CD4-positive, alpha-beta T cell treated with Interleukin-4 for 4 hours (primary cell): ENCODE results near the gene CNTLN.
"Not testable (repeated sequence)": the region's sequence is repeated elsewhere in the genome, so short reads cannot be mapped to it uniquely, and the experiment has no call there.

Experiments
- DNase-seq: peaks from one replicate; pipeline ENCODE4 v3.0.0-alpha.2; 2020

The CNTLN gene

DNA sequence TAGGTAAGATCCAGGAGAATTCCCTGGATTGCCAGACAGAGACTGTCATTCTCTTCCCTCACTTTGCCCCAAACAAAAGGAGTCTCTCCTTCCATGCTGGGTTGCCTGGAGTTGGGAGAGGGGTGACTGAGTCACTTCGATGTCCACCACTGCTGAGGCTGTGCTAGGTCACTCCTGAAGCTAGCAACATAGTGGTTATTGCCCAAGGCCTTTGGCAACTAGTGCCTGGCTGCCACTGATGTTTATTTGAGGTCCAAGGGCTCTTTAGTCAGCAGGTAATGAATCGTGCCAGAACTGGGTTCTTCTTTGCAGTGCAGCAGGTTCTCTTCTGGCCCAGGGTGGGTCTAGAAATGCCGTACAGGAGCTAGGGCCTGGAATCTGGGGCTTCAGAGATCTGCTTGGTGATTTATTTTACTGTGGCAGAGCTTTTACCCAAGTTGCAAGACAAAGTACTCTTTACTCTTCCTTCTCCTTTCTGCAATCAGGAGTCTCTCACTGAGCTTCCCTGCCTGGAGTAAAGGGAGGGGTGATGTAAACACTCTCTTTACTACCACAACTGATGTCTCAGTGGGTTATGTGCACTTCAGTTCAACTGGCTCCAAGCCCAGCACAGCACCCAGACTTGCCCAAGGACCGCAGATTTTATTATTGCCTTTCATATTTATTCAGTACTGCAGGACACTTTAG lies 288.3 kb downstream of the CNTLN start:
- DNase-seq: no peak

DNA sequence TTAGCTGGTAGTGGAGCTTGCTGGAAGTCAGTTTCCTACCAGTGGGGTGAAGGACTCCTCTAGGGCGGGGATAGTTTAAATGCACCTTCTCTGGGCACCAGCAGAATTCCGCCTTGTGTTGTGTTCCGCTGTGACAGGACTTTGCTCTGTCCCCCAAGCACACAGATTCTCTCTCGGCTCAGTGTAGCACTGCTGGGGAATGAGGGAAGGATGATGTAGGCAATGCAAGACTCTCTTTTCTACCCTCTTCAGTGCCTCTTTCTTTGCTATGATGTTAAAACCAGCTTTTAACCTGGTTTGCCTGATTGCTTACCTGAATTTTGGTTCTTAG lies 288.8 kb downstream of the CNTLN start:
- DNase-seq: no peak

DNA sequence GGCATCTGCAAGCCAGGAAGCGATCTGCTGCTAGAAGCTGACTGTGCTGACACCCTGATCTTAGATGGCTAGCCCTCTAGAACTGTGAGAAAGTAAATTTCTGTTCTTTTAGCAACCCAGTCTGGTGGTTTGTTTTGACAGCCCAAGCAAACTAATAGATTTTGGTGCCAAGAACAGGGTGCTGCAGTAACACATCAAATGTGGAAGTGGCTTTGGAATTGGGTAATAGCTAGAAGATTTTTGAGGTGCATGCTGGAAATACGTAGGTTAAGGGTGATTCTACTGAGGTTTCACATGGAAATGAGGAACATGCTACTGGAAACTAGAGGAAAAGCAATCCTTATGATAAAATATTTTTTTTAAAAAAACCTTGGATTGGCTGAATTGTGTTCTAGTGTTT lies 290.5 kb downstream of the CNTLN start:
- DNase-seq: no peak

DNA sequence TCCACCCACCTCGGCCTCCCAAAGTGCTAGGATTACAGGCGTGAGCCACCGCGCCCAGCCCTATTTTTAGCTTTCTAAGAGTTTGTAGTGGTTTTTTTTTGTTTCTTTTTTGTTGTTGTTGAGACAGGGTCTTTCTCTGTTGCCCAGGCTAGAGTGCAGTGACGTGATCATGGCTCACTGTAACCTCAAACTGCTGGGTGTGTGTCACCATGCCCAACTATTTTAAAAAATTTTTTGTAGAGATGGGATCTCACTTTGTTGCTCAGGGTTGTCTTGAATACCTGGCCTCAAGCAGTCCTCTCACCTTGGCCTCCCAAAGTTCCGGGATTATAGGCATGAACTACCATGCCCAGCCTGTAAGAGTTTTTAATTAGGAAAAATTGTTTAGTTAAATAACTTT lies 298.7 kb downstream of the CNTLN start:
- DNase-seq: no peak

DNA sequence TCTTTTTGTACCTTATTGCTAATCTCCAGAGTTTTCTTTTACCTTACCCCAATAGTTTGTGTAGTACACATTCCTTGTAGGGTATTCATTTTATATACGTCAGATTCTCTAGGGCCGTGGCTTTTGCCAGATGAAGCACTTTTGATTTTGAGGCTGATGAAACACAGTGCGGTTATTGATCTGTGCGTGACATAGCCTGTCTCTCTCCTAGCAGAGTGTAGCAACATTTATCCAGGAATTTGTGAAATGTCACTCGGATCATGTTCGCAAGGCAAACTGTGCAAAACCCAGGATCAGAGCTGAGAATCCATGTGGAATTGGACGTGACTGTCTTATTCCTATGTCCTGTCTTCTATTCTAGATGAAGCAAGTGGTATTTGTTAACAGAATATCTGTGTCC lies 302.0 kb downstream of the CNTLN start:
- DNase-seq: no peak

DNA sequence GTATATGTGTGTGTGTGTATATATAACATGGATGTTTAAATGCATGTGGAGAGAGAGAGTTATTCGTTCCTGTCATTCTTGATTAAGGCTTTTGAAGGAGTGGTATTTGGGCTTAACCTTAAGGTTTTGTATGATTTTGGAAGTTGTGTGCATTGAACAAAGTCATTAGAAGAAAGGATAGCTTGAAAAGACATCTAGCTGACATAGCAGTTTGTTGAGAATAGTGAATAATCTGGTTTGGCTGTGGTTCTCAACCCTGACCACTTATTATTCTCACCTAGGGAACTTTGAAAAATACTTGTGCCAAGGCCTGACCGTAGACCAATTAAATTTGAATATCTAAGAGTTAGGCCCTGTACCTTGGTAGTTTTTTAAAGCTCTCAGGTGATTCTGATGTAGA lies 303.0 kb downstream of the CNTLN start:
- no peak for DNase-seq

DNA sequence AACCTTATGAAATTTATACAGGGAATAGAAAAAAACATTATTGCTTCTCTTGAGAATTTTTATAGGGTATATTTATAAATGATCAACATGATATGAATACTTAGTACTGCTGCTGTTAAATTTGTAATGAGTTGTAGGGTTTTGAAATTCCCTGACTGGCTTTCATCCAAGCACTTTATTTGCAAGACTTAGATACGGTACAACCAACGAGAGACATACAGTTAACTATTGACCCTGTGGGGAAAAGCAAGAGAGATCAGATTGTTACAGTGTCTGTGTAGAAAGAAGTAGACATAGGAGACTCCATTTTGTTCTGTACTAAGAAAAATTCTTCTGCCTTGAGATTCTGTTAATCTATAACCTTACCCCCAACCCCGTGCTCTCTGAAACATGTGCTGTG lies 310.3 kb downstream of the CNTLN start:
- not testable (repeated sequence) for DNase-seq

DNA sequence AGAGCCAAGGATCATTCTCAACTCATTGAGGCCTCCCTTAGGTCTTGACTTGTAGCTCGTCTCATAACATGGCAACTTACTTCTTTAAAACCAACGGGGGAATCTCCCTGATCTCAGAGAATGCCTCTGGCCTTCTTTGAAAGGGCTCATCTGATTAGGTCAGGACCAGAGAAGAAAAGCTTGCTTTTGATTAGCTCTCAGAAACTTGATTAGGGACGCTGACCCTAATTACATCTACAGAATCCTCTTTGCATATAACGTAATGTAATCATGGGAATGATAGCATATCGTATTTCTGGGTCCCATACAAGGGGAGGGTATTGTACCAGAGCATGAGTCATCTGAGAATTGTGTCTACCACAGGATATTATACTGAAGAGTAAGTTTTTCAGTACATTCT lies 318.9 kb downstream of the CNTLN start:
- no peak for DNase-seq

DNA sequence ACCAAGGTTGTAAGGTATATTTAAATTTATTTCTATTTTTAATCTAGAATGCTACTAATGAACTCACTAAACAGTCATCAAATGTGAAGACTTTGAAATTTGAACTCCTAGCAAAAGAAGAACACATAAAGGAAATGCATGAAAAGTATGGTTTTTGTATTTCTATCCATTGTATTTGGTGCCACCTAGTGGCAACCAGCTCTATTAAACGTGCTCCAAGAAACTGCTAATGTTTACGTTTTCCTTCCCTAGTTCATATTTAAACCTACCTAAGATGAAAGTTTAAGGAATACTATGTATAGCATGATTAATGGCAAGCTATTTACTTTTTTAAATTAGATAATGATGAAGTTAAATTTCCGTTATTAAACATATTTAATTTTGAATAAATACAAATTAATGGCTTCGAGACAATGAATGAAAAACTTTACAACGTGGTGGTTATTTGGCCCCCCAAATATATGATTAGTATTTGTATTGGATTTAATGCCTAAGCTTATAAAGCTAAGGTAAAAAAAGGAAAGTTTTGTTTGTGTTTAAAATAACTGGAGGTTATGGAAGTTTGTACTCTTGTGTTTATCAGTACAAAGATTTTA lies 328.1 kb downstream of the CNTLN start:
- peak; percentile 3 for DNase-seq

DNA sequence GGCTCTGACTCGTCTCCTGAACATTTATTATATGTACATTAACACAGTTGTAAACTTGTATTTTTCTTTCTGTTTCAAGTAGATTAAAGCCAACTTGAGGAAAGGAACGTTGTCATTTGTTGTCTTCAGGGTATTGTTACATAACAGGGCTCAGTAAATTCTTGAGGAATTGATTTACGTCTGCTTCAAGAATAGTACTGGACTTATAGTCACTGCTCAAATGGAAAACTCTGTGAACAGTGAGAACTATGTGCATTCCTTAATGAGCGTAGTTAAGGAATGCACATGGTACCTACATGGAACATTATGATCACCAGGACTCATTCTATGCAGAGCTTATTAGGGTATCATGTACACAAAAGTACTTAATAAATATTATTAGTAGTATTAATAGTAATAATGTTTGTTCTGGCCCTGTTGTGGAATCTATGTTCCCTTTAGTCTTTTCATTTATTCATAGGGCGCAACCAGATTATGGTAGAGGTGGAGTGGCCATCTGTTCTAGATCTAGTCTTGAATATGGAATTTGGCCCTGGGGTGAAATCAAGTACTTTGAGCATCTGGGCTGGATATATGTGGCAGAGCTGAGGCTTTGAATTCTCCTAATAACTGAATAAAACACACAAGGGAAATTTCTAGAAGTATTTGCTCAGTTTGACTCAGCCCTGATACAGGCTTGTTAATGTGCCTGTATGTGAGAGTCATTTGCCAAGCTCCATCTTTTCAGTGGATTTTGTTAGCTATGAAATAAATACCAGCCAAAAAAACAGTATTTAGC lies 335.4 kb downstream of the CNTLN start:
- no peak for DNase-seq

DNA sequence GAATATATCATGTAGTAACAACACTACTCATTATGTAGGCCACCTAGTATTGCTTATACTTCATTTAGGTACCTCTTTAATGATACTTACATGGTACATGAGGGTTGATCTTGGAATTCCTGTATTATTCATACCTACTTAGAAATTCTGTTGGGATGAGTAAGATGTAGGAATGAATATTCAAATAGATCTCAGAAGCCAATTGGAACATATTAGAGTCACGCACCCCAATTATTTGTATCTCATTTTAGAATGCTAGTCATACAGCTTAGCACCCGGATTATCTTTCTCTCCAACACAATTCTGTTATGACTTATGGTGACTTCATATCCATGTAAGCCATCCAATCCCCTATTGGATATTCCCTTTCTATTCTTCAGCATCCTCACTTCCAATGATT lies 337.3 kb downstream of the CNTLN start:
- DNase-seq: no peak

DNA sequence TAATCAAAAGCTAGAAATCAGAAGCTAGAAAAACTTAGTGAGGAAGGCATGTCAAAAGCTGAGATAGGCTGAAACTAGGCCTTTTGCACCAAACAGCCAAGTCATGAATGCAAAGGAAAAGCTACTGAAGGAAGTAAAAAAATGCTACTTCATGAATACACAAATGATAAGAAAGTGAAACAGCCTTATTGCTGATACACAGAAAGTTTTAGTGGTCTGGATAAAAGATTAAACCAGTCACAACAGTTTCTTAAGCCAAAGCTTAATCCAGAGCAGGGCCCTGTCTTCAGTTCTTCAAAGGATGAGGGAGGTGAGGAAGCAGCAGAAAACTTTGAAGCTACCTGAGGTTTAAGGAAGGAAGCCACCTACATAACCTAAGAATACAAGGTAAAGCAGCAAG lies 341.6 kb downstream of the CNTLN start:
- DNase-seq: no peak

DNA sequence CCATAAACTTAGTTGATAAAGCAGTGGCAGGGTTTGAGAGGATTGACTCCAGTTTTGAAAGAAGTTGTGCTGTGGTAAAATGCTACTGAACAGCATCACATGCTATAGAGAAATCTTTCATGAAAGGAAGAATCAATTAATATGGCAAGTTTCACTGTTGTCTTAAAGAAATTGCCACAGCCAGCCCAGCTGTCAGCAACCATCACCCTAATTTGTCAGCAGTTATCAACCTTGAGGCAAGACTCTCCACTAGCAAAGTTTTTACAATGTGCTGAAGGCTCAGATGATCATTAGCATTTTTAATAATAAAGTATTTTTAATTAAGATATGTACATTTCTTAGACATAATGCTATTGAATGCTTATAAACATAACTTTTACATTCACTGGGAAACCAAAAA lies 343.0 kb downstream of the CNTLN start:
- no peak for DNase-seq

DNA sequence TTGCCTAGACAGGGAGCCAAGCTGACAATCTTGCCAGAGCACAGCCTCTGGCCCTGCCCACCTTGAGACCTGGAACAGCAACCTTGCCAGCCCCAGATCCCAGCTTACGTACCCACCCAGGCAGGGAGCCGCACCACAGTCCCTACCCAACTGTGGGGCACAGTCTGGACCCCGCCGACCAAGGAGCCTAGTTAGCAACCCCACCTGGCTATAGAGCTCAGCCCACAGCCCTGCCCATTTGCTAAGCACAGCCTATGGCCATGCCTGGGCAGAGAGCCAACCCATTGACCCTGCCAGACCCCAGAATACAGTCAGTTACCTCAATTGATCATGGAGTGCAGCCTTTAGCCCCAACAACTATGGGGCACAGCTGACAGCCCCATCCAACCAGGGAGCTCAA lies 346.1 kb downstream of the CNTLN start:
- no peak for DNase-seq

DNA sequence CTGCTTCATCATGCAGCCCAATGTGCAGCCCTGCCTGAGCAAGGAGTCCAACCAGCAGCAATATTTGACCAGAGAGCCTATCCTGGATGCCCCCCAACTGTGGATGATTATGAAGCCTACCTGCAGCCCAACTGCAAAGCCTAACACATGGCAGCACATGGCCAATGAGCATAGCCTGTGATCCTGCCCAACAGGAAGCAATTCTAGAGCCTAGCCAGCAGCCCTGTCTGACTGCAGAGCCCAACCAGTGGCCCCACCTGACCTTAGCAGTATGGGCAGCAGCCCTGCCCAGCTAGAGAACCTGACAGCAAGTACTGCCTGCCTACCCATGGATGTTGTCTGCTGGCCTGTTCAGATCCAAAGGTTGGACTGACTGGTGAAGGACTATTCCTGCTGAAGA lies 346.7 kb downstream of the CNTLN start:
- no peak for DNase-seq

DNA sequence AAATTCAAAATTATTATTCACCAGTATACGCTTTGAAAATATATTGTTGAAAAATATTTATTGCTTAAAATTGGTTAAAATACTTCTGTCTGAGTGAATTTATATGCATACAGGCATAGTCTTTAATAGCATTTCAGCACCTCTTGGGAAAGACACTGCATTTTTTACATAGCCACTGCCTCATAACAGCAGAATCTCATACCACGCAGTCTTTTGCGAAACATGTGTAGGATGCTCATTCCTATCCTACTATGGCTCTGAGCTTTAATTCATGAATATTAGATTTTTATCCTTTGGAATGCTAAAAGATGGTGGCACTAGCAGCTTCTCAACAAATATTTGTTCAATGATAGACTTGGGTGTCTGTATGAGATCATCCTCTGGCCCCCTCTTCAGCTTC lies 350.1 kb downstream of the CNTLN start:
- no peak for DNase-seq

DNA sequence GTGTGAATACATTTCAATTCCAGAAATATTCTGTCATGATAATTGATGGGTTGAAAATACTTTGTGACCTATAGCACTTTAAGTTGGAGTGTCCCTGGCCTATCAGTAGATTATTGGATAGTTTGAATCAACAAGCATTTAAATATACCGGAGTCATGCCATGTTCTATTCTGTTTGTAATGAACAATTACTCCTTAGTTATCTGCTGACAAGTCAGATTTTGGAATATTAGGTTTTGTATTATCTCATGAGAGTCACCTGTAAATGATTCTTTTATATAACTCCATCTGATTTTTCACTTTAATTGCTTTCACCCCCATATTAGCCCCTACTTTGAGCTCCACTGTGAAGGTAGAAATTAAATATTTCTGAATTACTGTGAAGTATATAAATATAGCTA lies 351.6 kb downstream of the CNTLN start:
- DNase-seq: no peak

DNA sequence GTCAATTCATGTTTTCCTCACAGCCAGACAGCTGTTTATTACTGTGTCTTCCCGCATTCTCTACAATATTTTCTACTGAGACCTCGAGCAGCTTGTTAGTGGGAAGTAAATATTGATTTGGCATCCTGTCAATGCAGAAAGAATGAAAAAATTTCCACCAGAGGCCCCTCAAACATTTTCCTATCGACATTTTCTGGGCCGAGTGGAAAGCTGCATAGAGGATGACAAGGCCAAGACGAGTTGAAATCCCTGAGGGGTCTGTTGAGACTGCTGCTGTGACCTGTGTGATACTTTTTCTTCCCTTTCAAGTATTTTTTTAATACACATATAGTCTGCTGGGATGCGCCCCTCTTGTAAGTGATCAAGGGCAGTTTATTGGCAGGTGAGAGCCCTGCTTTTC lies 352.6 kb downstream of the CNTLN start:
- no peak for DNase-seq

DNA sequence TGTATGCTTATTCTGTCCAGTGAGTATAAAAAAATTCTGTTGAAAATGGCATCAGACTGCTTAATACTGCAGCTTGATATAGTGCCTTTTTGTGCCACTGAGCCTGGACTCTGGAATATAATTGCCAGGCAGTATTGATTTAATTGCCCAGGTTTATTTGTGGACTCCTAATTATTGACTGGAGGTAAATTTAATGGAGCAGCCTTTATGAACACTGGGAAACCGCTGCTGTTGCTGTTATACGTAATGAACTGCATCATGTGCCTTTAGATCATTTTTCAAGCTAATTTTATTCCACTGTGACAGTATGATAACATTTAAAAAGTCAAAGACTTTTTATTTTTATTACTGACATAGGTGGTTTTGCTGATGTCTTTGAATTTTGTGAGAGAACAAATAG lies 353.8 kb downstream of the CNTLN start:
- DNase-seq: no peak

DNA sequence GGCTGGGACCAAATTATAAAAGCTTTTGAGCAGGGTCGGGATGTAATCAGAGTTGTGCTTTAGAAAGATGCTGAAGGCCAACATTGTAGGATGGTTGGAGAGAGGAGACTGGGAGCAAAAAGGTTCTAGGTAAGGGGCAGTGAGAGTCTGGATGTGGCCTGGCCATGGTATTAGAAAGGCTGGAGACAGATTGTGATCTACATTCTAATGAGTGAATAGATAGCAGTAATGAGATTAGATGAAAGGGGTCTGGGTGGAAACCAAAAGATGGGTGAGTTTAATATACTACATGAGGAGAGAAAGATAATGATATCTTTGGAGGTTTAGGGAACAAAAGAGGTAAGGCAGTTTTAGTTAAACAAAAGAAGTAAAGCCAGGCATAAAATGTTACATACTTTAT lies 355.3 kb downstream of the CNTLN start:
- no peak for DNase-seq

DNA sequence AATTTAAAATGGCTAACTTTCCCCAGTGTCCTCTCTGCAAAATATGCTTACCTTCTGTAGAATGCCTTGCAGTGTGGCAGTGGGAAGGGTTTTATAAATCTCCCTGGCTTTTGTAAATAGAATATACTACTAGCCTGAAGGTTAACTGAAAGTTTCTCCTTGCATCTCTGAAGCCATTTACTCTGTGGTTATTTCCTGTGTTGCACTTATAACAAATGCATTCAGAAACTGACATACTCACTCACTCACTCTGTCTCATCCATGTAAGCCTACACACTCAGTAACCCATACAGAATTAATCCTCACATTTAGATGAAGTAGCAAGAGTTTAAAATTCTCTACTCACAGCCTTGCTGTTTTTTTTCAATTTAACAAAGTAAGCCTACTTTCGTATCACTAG lies 356.9 kb downstream of the CNTLN start:
- no peak for DNase-seq

DNA sequence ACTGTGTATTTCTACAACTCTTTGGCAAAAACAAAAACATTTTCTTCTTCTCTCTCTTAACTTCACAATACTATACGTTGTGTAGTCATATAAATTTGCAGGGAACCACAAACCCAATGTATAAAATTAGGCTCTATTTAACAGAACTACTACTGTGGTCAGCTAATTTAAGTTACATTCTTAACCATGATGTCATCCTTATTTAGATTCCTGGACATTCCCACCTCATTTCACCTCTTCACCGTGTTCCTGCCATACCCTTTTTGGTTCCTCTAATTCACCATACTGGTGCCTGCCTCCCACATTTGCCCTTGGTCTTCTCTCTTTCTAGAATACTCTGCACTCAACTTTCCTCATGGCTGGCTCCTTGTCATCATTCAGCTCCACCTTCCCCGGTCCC lies 368.4 kb downstream of the CNTLN start:
- DNase-seq: no peak

DNA sequence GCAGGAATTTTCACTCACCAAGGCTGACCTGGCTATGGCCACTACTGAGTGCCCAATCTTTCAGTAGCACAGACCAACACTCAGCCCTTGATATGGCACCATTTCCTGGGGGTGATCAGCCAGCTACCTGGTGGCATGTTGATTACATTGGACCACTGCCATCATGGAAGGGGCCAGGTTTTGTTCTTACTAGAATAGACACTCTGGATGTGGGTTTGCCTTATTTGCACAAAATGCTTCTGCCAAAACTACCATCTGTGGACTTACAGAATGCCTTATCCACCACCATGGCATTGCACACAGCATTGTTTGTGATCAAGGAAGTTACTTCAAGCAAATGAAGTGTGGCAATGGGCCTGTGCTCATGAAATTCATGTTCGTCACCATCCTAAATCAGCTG lies 374.3 kb downstream of the CNTLN start:
- DNase-seq: no peak

DNA sequence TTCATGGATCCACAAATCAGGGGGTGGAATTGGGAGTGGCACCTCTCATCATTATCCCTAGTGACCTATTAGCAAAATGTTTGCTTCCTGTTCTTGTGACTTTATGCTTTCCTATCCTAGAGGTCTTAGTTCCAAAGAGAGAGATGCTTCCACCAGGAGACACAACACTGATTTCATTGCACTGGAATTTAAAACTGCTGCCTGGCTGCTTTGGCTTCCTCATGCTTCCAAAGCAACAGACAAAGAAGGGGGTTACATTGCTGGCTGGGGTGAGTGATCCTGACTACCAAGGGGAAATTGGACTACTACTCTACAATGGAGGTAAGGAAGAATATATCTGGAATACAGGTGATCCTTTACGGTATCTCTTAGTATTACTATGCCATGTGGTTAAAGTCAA lies 374.9 kb downstream of the CNTLN start:
- no peak for DNase-seq

DNA sequence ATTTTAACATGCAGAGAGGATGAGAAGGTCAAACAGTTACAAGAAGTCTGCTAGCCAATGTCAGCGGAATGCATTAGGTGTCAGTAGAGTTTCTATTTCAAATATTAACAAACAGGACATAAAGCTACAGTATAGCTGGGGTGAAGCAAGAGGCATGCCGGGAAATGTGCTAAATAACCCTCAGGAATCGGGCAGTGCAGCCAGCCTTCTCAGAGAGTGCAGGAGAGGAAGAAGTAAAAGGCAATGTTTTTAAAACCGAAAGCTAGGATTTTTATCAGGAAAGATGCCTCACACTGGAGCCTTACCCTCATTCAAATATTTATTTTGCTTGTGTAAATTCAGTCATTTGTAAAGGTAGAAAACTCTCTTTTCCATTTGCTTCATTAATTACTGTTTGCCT lies 384.9 kb downstream of the CNTLN start:
- DNase-seq: no peak
